SK-N-SH (cell line): Measurements from ENCODE around the gene C1orf232. TPM values are rescaled to one million over a fixed set of nuclear protein-coding genes. Genes with fewer than 3 reads are reported as not detected.

Experiments used
- CTCF ChIA-PET: fragments of 300-600, 350-600 bp; formaldehyde crosslinking; extraction: SDS; loops from one replicate; lab custom pipeline; 2021; lab: Yijun Ruan, JAX
- POLR2A ChIA-PET: fragments of 350-600 bp; sonication (Branson Sonifier 250); formaldehyde crosslinking; extraction: SDS; loops from one replicate; lab custom pipeline; 2020; ENCODE audit warnings: antibody characterized with exemption, inconsistent platforms; lab: Yijun Ruan, JAX
- DNase-seq: peaks from one replicate; pipeline ENCODE4 v3.0.0; 2012
- H2AFZ ChIP-seq: fragments of 200-600 bp; sonication (generic); 2 replicates; pipeline ENCODE4 v1.8.1; 2016; ENCODE audit warnings: antibody characterized with exemption, mild to moderate bottlenecking, low read depth
- H3F3A ChIP-seq: fragments of 200-600 bp; sonication (generic); replicated peaks from 2 replicates; pipeline ENCODE3; 2016; ENCODE audit warnings: antibody characterized with exemption, mild to moderate bottlenecking; ENCODE audit not compliant: insufficient read depth
- H3K27ac ChIP-seq, 2 experiments: fragments of 200-500 bp in 1 of 2; fragments of 200-600 bp in 1 of 2; sonication (Bioruptor generic) in 1 of 2; sonication (generic), shearing (Covaris generic) in 1 of 2; 2 replicates each; pipeline versions ENCODE4 v1.5.1 to v1.6.1; 2014 to 2016; ENCODE audit warnings: low read depth in 2 of 2, inconsistent platforms in 1 of 2, low read length in 1 of 2, mild to moderate bottlenecking in 1 of 2, mixed read lengths in 1 of 2
- H3K27me3 ChIP-seq: fragments of 200-600 bp; sonication (generic), shearing (Covaris generic); 2 replicates; pipeline ENCODE4 v1.6.1; 2016; ENCODE audit warnings: mixed run types; ENCODE audit not compliant: insufficient read depth
- H3K36me3 ChIP-seq, 2 experiments: fragments of 200-500 bp in 1 of 2; fragments of 200-600 bp in 1 of 2; sonication (Bioruptor generic) in 1 of 2; sonication (generic) in 1 of 2; replicated peaks in 1 of 2; 2 replicates each; pipeline versions ENCODE3 to v1.5.1; 2014 to 2016; ENCODE audit warnings: low read length in 1 of 2, mild to moderate bottlenecking in 1 of 2; ENCODE audit not compliant: insufficient read depth in 2 of 2, control insufficient read depth in 1 of 2
- H3K4me1 ChIP-seq, 2 experiments: fragments of 200-500 bp in 1 of 2; fragments of 200-600 bp in 1 of 2; sonication (Bioruptor generic) in 1 of 2; sonication (generic), shearing (Covaris generic) in 1 of 2; 2 replicates each; pipeline versions ENCODE4 v1.5.1 to v1.6.1; 2014 to 2016; ENCODE audit warnings: low read depth in 1 of 2, low read length in 1 of 2, mixed run types in 1 of 2; ENCODE audit not compliant: insufficient read depth in 2 of 2, control insufficient read depth in 1 of 2
- H3K4me2 ChIP-seq: fragments of 200-600 bp; sonication (generic), shearing (Covaris generic); 2 replicates; pipeline ENCODE4 v1.6.1; 2017; ENCODE audit warnings: mixed run types
- H3K4me3 ChIP-seq, 2 experiments: fragments of 200-500 bp in 1 of 2; fragments of 200-600 bp in 1 of 2; sonication (Bioruptor generic) in 1 of 2; sonication (generic), shearing (Covaris generic) in 1 of 2; 2 replicates each; pipeline versions ENCODE4 v1.5.1 to v1.8.1; 2014 to 2016; ENCODE audit warnings: low read depth in 2 of 2, inconsistent platforms in 1 of 2, low read length in 1 of 2, mild to moderate bottlenecking in 1 of 2, mixed read lengths in 1 of 2, moderate library complexity in 1 of 2
- H3K79me2 ChIP-seq: fragments of 200-600 bp; sonication (generic); 2 replicates; pipeline ENCODE4 v1.8.1; 2017; ENCODE audit warnings: mild to moderate bottlenecking; ENCODE audit not compliant: insufficient read depth
- H3K9ac ChIP-seq: fragments of 200-600 bp; sonication (generic); 2 replicates; pipeline ENCODE4 v1.6.1; 2017; ENCODE audit warnings: mixed run types
- H3K9me2 ChIP-seq: fragments of 200-600 bp; sonication (generic); 2 replicates; pipeline ENCODE4 v1.6.1; 2017; ENCODE audit warnings: mixed run types
- H3K9me3 ChIP-seq: fragments of 200-600 bp; sonication (generic); 2 replicates; pipeline ENCODE4 v1.6.1; 2017; ENCODE audit warnings: mixed run types, mild to moderate bottlenecking, moderate library complexity
- H4K20me1 ChIP-seq: fragments of 200-600 bp; sonication (generic); 2 replicates; pipeline ENCODE4 v1.6.1; 2017; ENCODE audit warnings: mild to moderate bottlenecking, mixed run types; ENCODE audit not compliant: insufficient read depth
- CHD2 ChIP-seq: fragments of 150-350 bp; IDR thresholded peaks from 2 replicates; pipeline ENCODE4 v1.6.1; 2018; ENCODE audit warnings: low read length; ENCODE audit not compliant: partially characterized antibody
- ELF1 ChIP-seq: IDR thresholded peaks from 2 replicates; pipeline ENCODE4 v1.4.0; 2012
- EP300 ChIP-seq, 2 experiments: IDR thresholded peaks; 2 replicates each; pipeline versions ENCODE4 v1.4.0 to v1.6.1; 2012; ENCODE audit warnings: borderline replicate concordance in 1 of 2, low read depth in 1 of 2, low read length in 1 of 2
- EZH2phosphoT487 ChIP-seq: fragments of 200-600 bp; sonication (generic); IDR thresholded peaks from 2 replicates; pipeline ENCODE4 v1.6.1; 2017; ENCODE audit warnings: low read depth, mixed run types, mild to moderate bottlenecking, antibody characterized with exemption, moderate library complexity, borderline replicate concordance
- FOSL2 ChIP-seq: IDR thresholded peaks from 2 replicates; pipeline ENCODE4 v1.4.0; 2012; ENCODE audit warnings: low read depth, mild to moderate bottlenecking, moderate library complexity, borderline replicate concordance
- FOXJ3 ChIP-seq: sonication (generic); formaldehyde crosslinking; IDR thresholded peaks from 2 replicates; pipeline ENCODE4 v1.5.1; 2020; ENCODE audit warnings: mild to moderate bottlenecking, missing genetic modification reagents
- GABPA ChIP-seq: IDR thresholded peaks from 2 replicates; pipeline ENCODE4 v1.4.0; 2012; ENCODE audit warnings: low read depth, mild to moderate bottlenecking
- MEF2A ChIP-seq: IDR thresholded peaks from 2 replicates; pipeline ENCODE4 v1.4.0; 2012; ENCODE audit warnings: low read depth, borderline replicate concordance
- MXI1 ChIP-seq: IDR thresholded peaks from 2 replicates; pipeline ENCODE4 v1.6.1; 2012; ENCODE audit warnings: mild to moderate bottlenecking, low read depth, low read length, improper control_type of control experiment
- NFIC ChIP-seq: IDR thresholded peaks from 2 replicates; pipeline ENCODE4 v1.4.0; 2012; ENCODE audit warnings: borderline replicate concordance
- NRF1 ChIP-seq: IDR thresholded peaks from 2 replicates; pipeline ENCODE4 v1.6.1; 2012; ENCODE audit warnings: low read depth, mild to moderate bottlenecking, low read length
- PBX3 ChIP-seq: IDR thresholded peaks from 2 replicates; pipeline ENCODE4; 2012
- POLR2AphosphoS5 ChIP-seq: IDR thresholded peaks from 2 replicates; pipeline ENCODE4 v1.6.1; 2012; ENCODE audit warnings: low read depth, low read length
- RAD21 ChIP-seq: IDR thresholded peaks from 2 replicates; pipeline ENCODE4 v1.6.1; 2012; ENCODE audit warnings: mild to moderate bottlenecking, low read length
- RCOR1 ChIP-seq: fragments of 150-350 bp; IDR thresholded peaks from 2 replicates; pipeline ENCODE4 v1.6.1; 2017; ENCODE audit warnings: antibody characterized with exemption, low read length
- RFX5 ChIP-seq: IDR thresholded peaks from 2 replicates; pipeline ENCODE4 v1.6.1; 2012; ENCODE audit warnings: mild to moderate bottlenecking, improper control_type of control experiment, low read length
- SMC3 ChIP-seq: IDR thresholded peaks from 2 replicates; pipeline ENCODE4 v1.6.1; 2012; ENCODE audit warnings: low read depth, low read length, improper control_type of control experiment
- TAF1 ChIP-seq: IDR thresholded peaks from 2 replicates; pipeline ENCODE4 v1.6.1; 2012; ENCODE audit warnings: low read depth, mild to moderate bottlenecking, low read length, moderate library complexity, borderline replicate concordance
- USF1 ChIP-seq: IDR thresholded peaks from 2 replicates; pipeline ENCODE4 v1.4.0; 2012; ENCODE audit warnings: low read depth, borderline replicate concordance
- USF2 ChIP-seq: fragments of 150-350 bp; IDR thresholded peaks from 2 replicates; pipeline ENCODE4 v1.6.1; 2017; ENCODE audit warnings: antibody characterized with exemption, low read length, low read depth, borderline replicate concordance
- YY1 ChIP-seq: IDR thresholded peaks from 2 replicates; pipeline ENCODE4 v1.4.0; 2012; ENCODE audit warnings: low read depth, mild to moderate bottlenecking
- WGBS: methylation state at CpG from one replicate; pipeline ENCODE4 v1.1.6; 2017; ENCODE audit warnings: low lambda C conversion rate; 5-methylcytosine and 5-hydroxymethylcytosine counted together
- polyA plus RNA-seq, 3 experiments: library from polyadenylated mRNA; depleted of rRNA; stranded (reverse); fragments of >200 nt; gene quantifications; 2 replicates each; pipeline ENCODE4 v1.2.3, GENCODE V29; 2012
- TF ChIP-seq, protein P1 (sequence below): fragments of 150-350 bp; IDR thresholded peaks from 2 replicates; pipeline ENCODE4 v1.6.1; 2016; ENCODE audit warnings: mild to moderate bottlenecking, low read depth, low read length

The C1orf232 gene
- polyA plus RNA-seq, 1 of the 3 experiments (the other 2 are of a cell fraction), result not detected

DNA sequence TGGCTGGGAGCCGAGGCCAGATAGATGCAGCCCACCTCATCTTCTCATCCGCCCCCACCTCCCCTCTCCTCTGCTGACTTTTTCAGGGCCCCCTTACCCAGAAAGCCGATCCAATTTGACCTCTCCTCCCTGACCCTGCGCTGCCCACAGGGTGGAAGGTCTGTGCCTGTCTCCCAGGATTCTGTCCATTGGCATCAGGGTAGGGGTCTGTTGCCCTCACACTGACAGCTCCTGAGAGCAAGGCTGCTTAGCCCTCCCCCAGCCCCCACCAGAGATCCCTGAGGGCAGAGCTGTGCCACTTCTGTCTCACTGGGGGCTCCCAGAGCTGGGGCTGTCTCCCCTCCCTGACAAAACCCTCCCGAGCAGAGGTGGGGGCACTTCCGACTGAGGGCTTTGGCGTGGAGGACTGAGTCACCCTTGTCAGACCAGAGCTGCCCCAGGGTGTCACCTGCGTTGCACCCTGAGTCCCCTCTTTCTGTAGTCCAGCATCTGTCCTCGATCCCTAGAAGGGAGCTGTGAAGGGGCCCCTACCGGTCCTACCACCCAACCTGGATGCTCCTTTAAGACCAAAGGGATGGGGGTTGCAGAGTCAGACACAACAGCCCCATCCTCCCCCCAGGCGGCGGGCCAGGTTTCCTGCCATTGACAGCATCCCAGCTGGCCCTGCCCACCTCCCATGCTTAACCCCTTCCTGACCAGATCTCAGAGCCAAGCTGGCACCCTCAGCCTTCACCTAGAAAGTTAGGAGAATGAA lies 12.3 kb downstream of the C1orf232 start:
- H3K9me3 ChIP-seq, result no peaks in the 10 kb centered on the region
- ChIA-PET CTCF (interaction anchor here (0.6 to 13.7 kb wide), 11 partner anchors 9 to 262 kb away, joined by 3 to 131 read pairs (median 4); partner anchors contain the start of gene ZNF593), POLR2A (interaction anchor here (1.1 kb wide), 2 partner anchors 8 to 44 kb away, joined by 3 read pairs; no protein-coding TSS in a partner anchor)
- H3K4me1 ChIP-seq, result peaks cover 6 to 33% of the 10 kb centered on the region in 2 experiments; a peak in 1 of 4 replicates
- H3K27ac ChIP-seq, result peak overlapping the region in 1 of 2 experiments; percentile 53; a peak in 1 of 4 replicates
- H3K9me2 ChIP-seq, result no peaks in the 10 kb centered on the region
- no peak overlapping the region for H3K9ac ChIP-seq
- peak overlapping the region; percentile 61; the same call in 1 of the 2 replicates for H3K4me2 ChIP-seq
- H4K20me1 ChIP-seq, result no peaks in the 10 kb centered on the region
- no peaks in the 10 kb centered on the region for H3K36me3 ChIP-seq
- peak; percentile 90 for DNase-seq
- no peaks in the 10 kb centered on the region for H3K79me2 ChIP-seq
- H2AFZ ChIP-seq, result no peak overlapping the region
- no peaks in the 10 kb centered on the region; the same call in 1 of the 2 replicates for H3K27me3 ChIP-seq
- H3K4me3 ChIP-seq, result peak overlapping the region in 1 of 2 experiments; percentile 25; a peak in 2 of 4 replicates
- TF ChIP-seq USF2, result no peak
- no peak for TF ChIP-seq EZH2phosphoT487
- peak; percentile 70 for TF ChIP-seq CHD2
- TF ChIP-seq, protein P1, sequence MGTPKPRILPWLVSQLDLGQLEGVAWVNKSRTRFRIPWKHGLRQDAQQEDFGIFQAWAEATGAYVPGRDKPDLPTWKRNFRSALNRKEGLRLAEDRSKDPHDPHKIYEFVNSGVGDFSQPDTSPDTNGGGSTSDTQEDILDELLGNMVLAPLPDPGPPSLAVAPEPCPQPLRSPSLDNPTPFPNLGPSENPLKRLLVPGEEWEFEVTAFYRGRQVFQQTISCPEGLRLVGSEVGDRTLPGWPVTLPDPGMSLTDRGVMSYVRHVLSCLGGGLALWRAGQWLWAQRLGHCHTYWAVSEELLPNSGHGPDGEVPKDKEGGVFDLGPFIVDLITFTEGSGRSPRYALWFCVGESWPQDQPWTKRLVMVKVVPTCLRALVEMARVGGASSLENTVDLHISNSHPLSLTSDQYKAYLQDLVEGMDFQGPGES, result no peak
- TF ChIP-seq NFIC, result no peak
- TF ChIP-seq MXI1, result peak; percentile 70; the same call in 1 of the 2 replicates
- TF ChIP-seq GABPA, result no peak
- no peak for TF ChIP-seq RCOR1
- TF ChIP-seq TAF1, result no peak
- TF ChIP-seq FOXJ3 (CRISPR knock-in tag), result 0 out of 2 replicates have a peak, but pooled peaks have one; percentile 23
- TF ChIP-seq RFX5, result 0 out of 2 replicates have a peak, but pooled peaks have one; percentile 31
- TF ChIP-seq YY1, result no peak
- no peak for TF ChIP-seq MEF2A
- TF ChIP-seq PBX3, result no peak
- no peak for TF ChIP-seq ELF1
- no peak for TF ChIP-seq USF1
- no peak for TF ChIP-seq POLR2AphosphoS5
- peak in 1 of 2 experiments; percentile 52; a peak in 1 of 4 replicates for TF ChIP-seq EP300 (IDR thresholded peaks at IDR 0.05; ENCODE audit: borderline replicate concordance in 1 of 2, low read depth in 1 of 2, low read length in 1 of 2)
- TF ChIP-seq RAD21, result no peak
- no peak for TF ChIP-seq SMC3
- TF ChIP-seq FOSL2, result no peak
- TF ChIP-seq NRF1, result no peak
- 58% methylated on average over 6 of the region's 12 CpGs for WGBS
- no peaks in the 10 kb centered on the region for H3F3A ChIP-seq
